GM19455 (cell line): Measurements from ENCODE around the gene DIP2C.
A peak's percentile ranks its signal among the peaks of the same experiment; 100 is the strongest.
"Not testable (repeated sequence)": the region's sequence is repeated elsewhere in the genome, so short reads cannot be mapped to it uniquely, and the experiment has no call there.

Source experiments
- ATAC-seq: cut with Tn5 transposase; IDR thresholded peaks from one replicate; pipeline ENCODE4 v1.9.1; 2021; ENCODE audit not compliant: unreplicated experiment

The DIP2C gene

GRCh38 chr10:317271-317769, 372.1 kb downstream of the DIP2C start:
- peak; percentile 90 for ATAC-seq

DNA sequence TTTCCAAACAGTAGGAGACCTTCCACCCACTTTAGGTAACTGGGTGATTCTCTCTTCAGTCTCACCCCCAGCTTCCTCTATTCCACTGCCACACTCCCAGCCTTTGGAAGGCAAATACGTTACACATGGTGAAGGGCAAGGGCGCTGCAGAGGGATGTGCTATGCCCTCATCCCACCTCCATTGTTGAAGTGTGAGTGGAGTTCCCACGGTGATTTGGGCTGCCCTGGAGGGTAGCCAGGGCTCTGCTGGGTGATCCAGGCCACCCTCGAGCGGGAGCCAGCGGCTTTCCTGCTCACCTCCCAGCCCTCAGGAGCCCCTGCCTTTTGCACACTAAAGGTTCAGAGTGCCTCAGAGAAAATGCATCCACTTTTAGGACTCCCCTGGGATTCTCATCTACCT, 373.1 kb downstream of the DIP2C start:
- no peak for ATAC-seq

GRCh38 chr10:314871-315270, 374.6 kb downstream of the DIP2C start:
- ATAC-seq = no peak

GRCh38 chr10:314381-314780, 375.1 kb downstream of the DIP2C start:
- no peak for ATAC-seq

- ATAC-seq = no peak
These were observed 377.4 kb downstream of the DIP2C start for GRCh38 chr10:311901-312665.

- no peak for ATAC-seq
These were observed 378.4 kb downstream of the DIP2C start for GRCh38 chr10:310976-311639.

DNA sequence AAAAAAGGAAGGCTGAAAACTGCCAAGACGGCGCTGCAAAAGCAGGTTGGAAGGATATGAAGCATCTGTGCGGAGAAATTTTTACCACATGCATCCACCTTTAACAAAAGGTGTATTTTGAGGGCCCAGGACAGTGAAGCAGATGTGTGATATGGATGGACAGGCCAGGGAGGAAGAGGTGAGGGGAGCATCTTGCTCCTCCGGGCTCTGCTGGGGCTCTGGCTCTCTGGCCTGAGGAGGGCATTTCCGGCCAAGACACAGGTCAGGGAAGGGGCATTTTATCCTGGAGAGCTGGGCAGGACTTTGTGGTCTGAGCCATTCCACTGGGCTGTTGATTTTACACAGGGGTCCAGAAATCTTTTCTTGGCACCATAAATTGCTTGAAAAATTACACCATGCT, 379.1 kb downstream of the DIP2C start:
- ATAC-seq = no peak

DNA sequence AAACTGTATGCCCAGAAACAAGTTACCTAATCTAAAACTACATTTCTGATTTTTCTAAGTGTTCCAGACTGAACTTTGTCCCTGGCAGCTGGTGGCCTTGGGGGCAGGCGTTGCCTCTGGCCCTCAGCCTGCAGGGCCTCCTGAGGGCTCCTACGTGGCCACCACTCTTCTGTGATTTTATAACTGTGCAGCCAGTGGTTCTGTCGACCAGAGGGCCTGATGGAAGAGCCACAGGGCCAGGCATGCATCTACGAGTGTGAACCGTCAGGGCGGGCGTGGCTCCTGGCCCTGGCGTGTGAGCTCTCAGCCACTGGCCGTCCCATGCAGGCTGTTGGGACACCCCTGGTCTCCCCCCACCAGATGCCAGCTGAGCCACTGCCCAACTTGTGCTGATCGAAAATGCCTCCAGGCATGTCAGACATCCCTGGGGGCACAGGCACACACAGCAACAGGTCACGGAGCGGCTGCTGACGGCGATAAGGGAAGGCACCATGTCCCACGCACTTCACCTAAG, 380.8 kb downstream of the DIP2C start:
- no peak for ATAC-seq

DNA sequence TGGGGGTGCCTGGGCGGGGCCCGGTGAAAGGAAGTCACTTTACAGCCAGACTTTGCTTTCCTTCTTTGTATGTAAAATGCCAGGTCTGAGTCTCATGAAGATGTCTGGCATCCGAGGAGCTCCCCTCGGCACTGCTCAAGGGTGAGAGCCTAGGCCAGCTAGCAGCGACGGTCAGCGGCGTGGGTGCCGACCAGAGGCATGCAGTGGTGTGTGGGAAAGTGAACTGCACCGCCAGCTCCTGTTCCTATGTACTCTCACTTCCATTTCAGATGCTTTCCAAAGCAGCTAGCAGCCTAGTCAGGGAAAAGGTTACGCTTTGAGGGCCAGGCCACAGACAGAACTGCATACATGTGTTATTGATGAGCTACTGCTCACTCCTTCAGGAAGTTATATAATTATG, 381.4 kb downstream of the DIP2C start:
- no peak for ATAC-seq

GRCh38 chr10:307659-308058, 381.8 kb downstream of the DIP2C start:
- no peak for ATAC-seq

DNA sequence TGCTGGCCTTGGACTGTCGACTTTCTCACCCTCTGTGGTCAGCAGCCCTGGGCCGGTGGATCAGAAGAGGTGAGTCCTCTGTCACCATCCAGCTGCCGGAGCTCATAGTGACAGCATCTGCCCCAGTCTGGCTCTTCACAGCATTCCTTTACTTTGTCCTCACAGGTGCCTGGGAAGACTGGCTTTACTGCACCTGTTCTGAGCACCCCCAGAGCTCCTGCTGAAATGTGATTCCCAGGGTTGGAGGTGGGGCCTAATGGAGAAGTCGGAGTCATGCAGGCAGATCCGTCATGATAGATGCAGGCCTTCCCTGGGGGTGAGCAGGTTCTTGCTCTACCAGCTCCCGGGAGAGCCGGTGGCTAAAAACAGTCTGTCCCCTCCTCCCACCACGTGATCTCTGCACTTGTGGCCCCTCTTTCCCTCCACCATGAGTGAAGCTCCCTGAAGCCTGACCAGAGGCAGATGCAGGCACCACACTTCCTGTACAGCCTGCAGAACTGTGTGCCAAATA, 382.7 kb downstream of the DIP2C start:
- ATAC-seq = no peak

DNA sequence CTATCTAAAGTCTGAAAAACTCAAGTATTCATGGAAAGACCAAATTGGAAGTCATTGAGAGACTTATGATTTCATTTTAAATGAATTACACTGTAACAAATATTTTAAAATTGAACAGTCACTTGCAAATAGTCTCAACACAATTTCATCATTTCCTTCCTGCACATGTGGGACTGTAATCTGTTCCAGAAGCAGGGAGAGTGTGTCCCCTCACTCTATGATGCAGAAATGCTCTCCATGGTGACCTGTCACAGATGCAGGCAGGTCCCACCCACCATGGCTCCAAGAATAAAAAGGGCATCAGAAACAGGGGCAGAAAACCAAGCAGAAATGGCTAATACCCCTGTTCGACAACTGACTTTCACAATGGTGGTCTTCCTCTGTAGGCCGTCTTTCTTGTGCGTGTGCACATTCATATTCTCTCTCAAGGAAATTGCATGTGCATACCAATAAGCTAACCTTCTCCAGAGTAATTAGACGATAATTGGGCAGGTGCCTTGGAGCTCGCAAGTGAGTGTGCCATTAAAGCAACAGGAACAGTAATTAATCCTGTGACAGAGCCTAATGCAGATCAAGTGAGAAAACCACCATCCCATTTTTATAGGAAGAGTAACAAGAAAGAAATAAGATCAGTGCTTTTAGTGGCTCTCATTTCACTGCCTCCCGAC, 383.3 kb downstream of the DIP2C start:
- ATAC-seq = no peak

- no peak for ATAC-seq
These were observed 384.4 kb downstream of the DIP2C start for GRCh38 chr10:305034-305433.

- no peak for ATAC-seq
These were observed 387.9 kb downstream of the DIP2C start for GRCh38 chr10:301536-301935.

- ATAC-seq = not testable (repeated sequence)
These were observed 388.9 kb downstream of the DIP2C start for GRCh38 chr10:300580-300979.

DNA sequence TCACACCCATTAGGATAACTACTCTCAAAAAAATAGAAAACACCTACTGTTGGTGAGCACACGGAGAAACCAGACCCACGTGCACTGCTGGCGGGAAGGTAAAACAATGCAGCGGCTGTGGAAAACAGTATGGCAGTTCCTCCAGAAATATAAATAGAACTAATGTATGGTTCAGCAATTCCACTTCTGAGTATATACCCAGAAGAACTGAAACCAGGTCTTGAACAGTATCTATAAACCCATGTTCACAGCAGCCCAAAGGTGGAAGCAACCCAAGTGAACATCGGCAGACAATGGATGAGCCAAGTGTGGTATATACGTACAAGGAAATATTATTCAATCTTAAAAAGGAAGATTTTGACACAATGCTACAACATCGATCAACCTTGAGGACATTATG, 389.5 kb downstream of the DIP2C start:
- ATAC-seq = no peak

GRCh38 chr10:299512-299911, 390.0 kb downstream of the DIP2C start:
- no peak for ATAC-seq

GRCh38 chr10:298033-298432, 391.4 kb downstream of the DIP2C start:
- ATAC-seq = no peak

GRCh38 chr10:297567-297966, 391.9 kb downstream of the DIP2C start:
- ATAC-seq = no peak

DNA sequence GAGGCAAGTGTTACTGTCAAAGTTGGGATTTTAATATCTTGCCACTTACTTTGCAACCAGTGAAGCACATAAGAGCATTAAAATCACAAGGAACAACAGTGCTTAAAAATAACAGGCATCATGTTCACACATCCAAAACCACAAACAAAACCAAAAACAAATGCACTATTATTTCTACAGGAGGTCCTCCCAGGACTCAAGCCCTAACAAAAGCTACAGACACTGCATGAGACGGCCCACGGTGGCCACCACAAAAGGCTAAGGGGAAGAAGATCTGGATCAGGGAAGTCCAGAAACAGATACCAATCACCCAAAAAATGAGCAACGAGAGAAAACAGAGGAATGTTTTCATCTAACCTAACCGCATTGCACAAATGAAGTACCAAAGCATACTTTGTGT, 395.8 kb downstream of the DIP2C start:
- no peak for ATAC-seq

- ATAC-seq = no peak
These were observed 399.3 kb downstream of the DIP2C start for GRCh38 chr10:290026-290725.
